ENCODE results near the gene PTOV1.

Gene PTOV1

GRCh38 chr19:49875177-49875576 is 24.2 kb downstream of the PTOV1 start:
- Histone ChIP-seq H4K20me1 (ENCODE audit: insufficient read depth, low read length) (no peaks in the 10 kb centered on the region), H3K9ac (ENCODE audit: low read length) (peak overlapping the region; percentile 98), H3K36me3 (ENCODE audit: insufficient read depth, low read length) (peaks cover 20% of the 10 kb centered on the region), H3K9me3 (ENCODE audit: low read length) (no peaks in the 10 kb centered on the region), H3K4me2 (ENCODE audit: low read length) (peak overlapping the region; percentile 96), H3K4me3 (ENCODE audit: low read depth, low read length, poor library complexity, severe bottlenecking) (peak overlapping the region; percentile 93), H3F3A (ENCODE audit: insufficient read depth, low read length) (no peaks in the 10 kb centered on the region), H3K27me3 (ENCODE audit: insufficient read depth, low read length) (no peaks in the 10 kb centered on the region), H3K4me1 (ENCODE audit: insufficient read depth, low read length, severe bottlenecking) (peaks cover 35% of the 10 kb centered on the region), H3K27ac (ENCODE audit: low read depth, low read length, poor library complexity, severe bottlenecking) (peak overlapping the region; percentile 93), H3K79me2 (ENCODE audit: insufficient read depth, low read length) (peaks cover 8% of the 10 kb centered on the region), H3K9me2 (ENCODE audit: low read depth, low read length) (no peaks in the 10 kb centered on the region), H2AFZ (ENCODE audit: low read length) (no peak overlapping the region)
- TF ChIP-seq EZH2 (IDR thresholded peaks at IDR 0.05; ENCODE audit: borderline replicate concordance, low read length) (no peak), CTCF (IDR thresholded peaks at IDR 0.05; ENCODE audit: low read length) (no peak)

DNA sequence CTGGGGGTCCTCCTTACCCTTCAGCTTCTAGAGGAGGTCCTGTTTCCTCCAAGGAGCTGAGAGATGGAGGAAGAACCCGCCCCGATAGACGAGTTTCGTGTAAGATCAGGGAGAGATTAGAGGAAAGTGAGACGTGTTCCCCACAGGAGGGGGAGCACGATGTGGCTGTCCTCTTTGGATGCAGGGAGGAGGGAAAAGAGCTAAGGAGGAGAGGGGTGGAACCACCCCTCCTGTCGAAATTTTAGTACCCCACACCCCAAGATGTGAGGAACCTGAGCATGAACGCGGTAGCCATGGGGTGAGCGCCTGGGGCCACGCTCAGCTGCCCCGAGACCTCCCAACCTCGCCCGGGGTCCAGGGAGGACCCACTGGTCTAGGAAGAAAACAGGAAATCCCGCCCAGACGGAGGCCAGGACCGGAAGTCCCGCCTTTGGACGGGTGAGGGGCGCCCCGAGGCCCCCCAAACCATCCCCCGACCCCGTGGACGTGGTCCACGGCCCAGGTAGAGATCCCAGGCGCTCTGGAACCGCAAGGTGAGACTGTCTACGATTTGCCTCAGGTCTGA is 25.0 kb downstream of the PTOV1 start:
- H3K36me3 ChIP-seq (ENCODE audit: insufficient read depth, low read length): peaks cover 24% of the 10 kb centered on the region
- no peaks in the 10 kb centered on the region for H3K27me3 ChIP-seq (ENCODE audit: insufficient read depth, low read length)
- no peaks in the 10 kb centered on the region for H3F3A ChIP-seq (ENCODE audit: insufficient read depth, low read length)
- no peaks in the 10 kb centered on the region for H3K9me2 ChIP-seq (ENCODE audit: low read depth, low read length)
- H3K79me2 ChIP-seq (ENCODE audit: insufficient read depth, low read length): peaks cover 8% of the 10 kb centered on the region
- peaks cover 30% of the 10 kb centered on the region for H3K4me1 ChIP-seq (ENCODE audit: insufficient read depth, low read length, severe bottlenecking)
- peak overlapping the region; percentile 93 for H3K27ac ChIP-seq (ENCODE audit: low read depth, low read length, poor library complexity, severe bottlenecking)
- no peaks in the 10 kb centered on the region for H3K9me3 ChIP-seq (ENCODE audit: low read length)
- H3K4me3 ChIP-seq (ENCODE audit: low read depth, low read length, poor library complexity, severe bottlenecking): peak overlapping the region; percentile 93
- no peaks in the 10 kb centered on the region for H4K20me1 ChIP-seq (ENCODE audit: insufficient read depth, low read length)
- peak overlapping the region; percentile 96 for H3K4me2 ChIP-seq (ENCODE audit: low read length)
- H2AFZ ChIP-seq (ENCODE audit: low read length): no peak overlapping the region
- no peak for TF ChIP-seq EZH2 (IDR thresholded peaks at IDR 0.05; ENCODE audit: borderline replicate concordance, low read length)
- TF ChIP-seq CTCF (IDR thresholded peaks at IDR 0.05; ENCODE audit: low read length): no peak
- peak overlapping the region; percentile 98 for H3K9ac ChIP-seq (ENCODE audit: low read length)

GRCh38 chr19:49876422-49877019 is 25.6 kb downstream of the PTOV1 start:
- Histone ChIP-seq H3F3A (ENCODE audit: insufficient read depth, low read length) (no peaks in the 10 kb centered on the region), H3K4me3 (ENCODE audit: low read depth, low read length, poor library complexity, severe bottlenecking) (peak overlapping the region; percentile 93), H3K79me2 (ENCODE audit: insufficient read depth, low read length) (peaks cover 8% of the 10 kb centered on the region), H3K27me3 (ENCODE audit: insufficient read depth, low read length) (no peaks in the 10 kb centered on the region), H3K4me1 (ENCODE audit: insufficient read depth, low read length, severe bottlenecking) (peaks cover 30% of the 10 kb centered on the region), H3K9me3 (ENCODE audit: low read length) (no peaks in the 10 kb centered on the region), H2AFZ (ENCODE audit: low read length) (peak overlapping the region; percentile 70), H3K9me2 (ENCODE audit: low read depth, low read length) (no peaks in the 10 kb centered on the region), H4K20me1 (ENCODE audit: insufficient read depth, low read length) (no peaks in the 10 kb centered on the region), H3K36me3 (ENCODE audit: insufficient read depth, low read length) (peaks cover 24% of the 10 kb centered on the region), H3K27ac (ENCODE audit: low read depth, low read length, poor library complexity, severe bottlenecking) (peak overlapping the region; percentile 93), H3K4me2 (ENCODE audit: low read length) (peak overlapping the region; percentile 96), H3K9ac (ENCODE audit: low read length) (peak overlapping the region; percentile 98)
- TF ChIP-seq CTCF (IDR thresholded peaks at IDR 0.05; ENCODE audit: low read length): no peak
- no peak for TF ChIP-seq EZH2 (IDR thresholded peaks at IDR 0.05; ENCODE audit: borderline replicate concordance, low read length)

Data from OCI-LY1 (cell line).